PFSK-1 (cell line): ENCODE results near the gene KRTAP10-12.

Source experiments
- FOXP2 ChIP-seq: optimal IDR thresholded peaks from 2 replicates; pipeline ENCODE3; 2011; ENCODE audit warnings: borderline replicate concordance, control low read depth, inconsistent platforms; ENCODE audit not compliant: insufficient read depth; ENCODE audit errors: extremely low read length, extremely low read depth
- POLR2AphosphoS5 ChIP-seq: IDR thresholded peaks from 2 replicates; pipeline ENCODE4 v1.6.1; 2012; ENCODE audit warnings: low read depth, mild to moderate bottlenecking, control low read depth, low read length, moderate library complexity
- REST ChIP-seq, 2 experiments: IDR thresholded peaks; 2 replicates each; pipeline versions ENCODE4 v1.6.1 to v1.8.0; 2011 to 2012; ENCODE audit warnings: low read depth in 2 of 2, low read length in 2 of 2, control low read depth in 1 of 2, inconsistent platforms in 1 of 2, mild to moderate bottlenecking in 1 of 2, moderate library complexity in 1 of 2; ENCODE audit not compliant: insufficient read depth in 1 of 2
- SIN3A ChIP-seq: IDR thresholded peaks from 2 replicates; pipeline ENCODE4 v1.6.1; 2012; ENCODE audit warnings: mild to moderate bottlenecking, low read length, moderate library complexity, borderline replicate concordance; ENCODE audit not compliant: insufficient read depth
- TAF1 ChIP-seq: IDR thresholded peaks from 2 replicates; pipeline ENCODE4 v1.6.1; 2012; ENCODE audit warnings: low read length, control low read depth, borderline replicate concordance; ENCODE audit not compliant: insufficient read depth

KRTAP10-12 gene

GRCh38 chr21:44712203-44713028 lies 15.4 kb downstream of the KRTAP10-12 start:
- TF ChIP-seq FOXP2 (no peak), TAF1 (no peak)

GRCh38 chr21:44713130-44713529 lies 16.2 kb downstream of the KRTAP10-12 start:
- TF ChIP-seq FOXP2: no peak
- TF ChIP-seq POLR2AphosphoS5: no peak
- TF ChIP-seq REST (IDR thresholded peaks at IDR 0.05; ENCODE audit: insufficient read depth in 1 of 2, low read depth in 2 of 2, low read length in 2 of 2): no peak
- no peak for TF ChIP-seq TAF1
- no peak for TF ChIP-seq SIN3A

- TF ChIP-seq POLR2AphosphoS5: no peak
- no peak for TF ChIP-seq REST (IDR thresholded peaks at IDR 0.05; ENCODE audit: insufficient read depth in 1 of 2, low read depth in 2 of 2, low read length in 2 of 2)
- TF ChIP-seq TAF1: no peak
- TF ChIP-seq SIN3A: no peak
- TF ChIP-seq FOXP2: no peak
Measured at GRCh38 chr21:44713846-44714245, 16.9 kb downstream of the KRTAP10-12 start.

- TF ChIP-seq FOXP2 (no peak), REST (IDR thresholded peaks at IDR 0.05; ENCODE audit: insufficient read depth in 1 of 2, low read depth in 2 of 2, low read length in 2 of 2) (no peak), TAF1 (no peak), SIN3A (no peak)
Measured at GRCh38 chr21:44714905-44715304, 17.9 kb downstream of the KRTAP10-12 start.

- TF ChIP-seq SIN3A (no peak), REST (IDR thresholded peaks at IDR 0.05; ENCODE audit: insufficient read depth in 1 of 2, low read depth in 2 of 2, low read length in 2 of 2) (no peak), TAF1 (no peak), POLR2AphosphoS5 (no peak), FOXP2 (no peak)
Measured at GRCh38 chr21:44716984-44717383, 20.0 kb downstream of the KRTAP10-12 start.
